Endothelial cell of hepatic sinusoid (primary cell): ENCODE data around the gene PTPRG.
"Not testable (repeated sequence)": the region's sequence is repeated elsewhere in the genome, so short reads cannot be mapped to it uniquely, and the experiment has no call there.

Experiments used
- in situ Hi-C: cut with HindIII; loops from 2 replicates; pipeline ENCODE4 v1.10.0; 2017; ENCODE audit warnings: low sequenced_read_pairs

The PTPRG gene

DNA sequence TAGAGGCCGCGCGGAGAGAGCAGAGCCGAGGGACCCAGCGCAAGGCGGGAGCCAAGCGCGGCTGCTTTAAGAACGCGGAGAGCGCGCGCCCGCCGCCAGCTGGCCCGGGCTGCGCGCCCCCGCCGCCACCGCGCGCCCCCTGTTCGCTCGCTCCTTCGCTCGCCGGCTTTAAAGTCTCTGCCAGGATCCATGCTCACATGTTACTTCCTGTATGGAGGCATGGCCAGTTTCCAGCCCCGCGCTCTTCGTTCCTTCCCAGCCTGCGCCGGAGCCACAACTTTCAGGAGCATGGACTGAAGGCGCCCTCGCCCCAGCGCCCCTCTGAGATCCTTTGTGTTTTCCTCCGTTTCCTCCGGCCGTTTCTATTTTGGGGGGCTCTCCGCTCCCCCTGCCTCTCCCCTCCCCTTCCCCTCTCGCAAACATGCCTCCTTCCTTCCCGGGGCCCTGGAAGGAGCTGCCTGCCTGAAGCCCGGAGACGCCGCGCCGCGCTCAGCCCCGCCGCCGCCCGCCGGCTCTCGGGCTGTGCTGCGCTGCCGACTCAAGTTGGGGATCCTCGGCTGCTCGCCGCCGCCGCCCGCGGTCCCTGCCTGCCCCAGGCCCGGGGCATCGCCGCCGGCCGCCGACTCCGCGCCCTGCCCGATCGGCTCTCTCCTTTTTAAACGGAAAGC lies at the start of gene PTPRG:
PTPRG (plus strand) TSS at position 198 of the 668 bp plus-strand sequence. CDS start 717 bp downstream, outside the sequence.
- in situ Hi-C loops, result loop anchor here (5.0 kb wide), 1 partner anchor 81 kb away; no protein-coding TSS in a partner anchor

DNA sequence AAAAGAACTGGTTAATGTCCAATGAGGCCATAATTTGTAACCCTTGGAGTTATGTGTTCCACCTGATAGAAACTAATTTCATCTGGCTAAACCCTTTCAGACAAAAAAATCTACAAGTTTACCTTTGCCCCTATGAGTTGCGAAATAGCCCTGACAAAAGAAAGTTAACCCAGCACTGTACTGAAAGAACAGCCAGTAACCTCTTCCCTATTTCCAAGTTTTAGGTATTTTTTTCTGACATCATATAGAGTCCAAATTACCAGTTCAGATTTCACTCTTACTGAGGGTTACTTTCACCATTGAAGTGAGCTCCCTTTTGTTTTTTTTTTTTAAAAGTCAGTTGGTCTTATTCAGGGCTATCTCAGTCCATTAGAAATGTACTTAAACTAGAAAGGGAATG lies 42.8 kb upstream of the PTPRG start:
- in situ Hi-C loops, result no loop called here

GRCh38 chr3:61520966-61521628 lies 40.3 kb upstream of the PTPRG start:
- in situ Hi-C loops, result no loop called here

GRCh38 chr3:61522060-61522459 lies 39.3 kb upstream of the PTPRG start:
- in situ Hi-C loops, result no loop called here

DNA sequence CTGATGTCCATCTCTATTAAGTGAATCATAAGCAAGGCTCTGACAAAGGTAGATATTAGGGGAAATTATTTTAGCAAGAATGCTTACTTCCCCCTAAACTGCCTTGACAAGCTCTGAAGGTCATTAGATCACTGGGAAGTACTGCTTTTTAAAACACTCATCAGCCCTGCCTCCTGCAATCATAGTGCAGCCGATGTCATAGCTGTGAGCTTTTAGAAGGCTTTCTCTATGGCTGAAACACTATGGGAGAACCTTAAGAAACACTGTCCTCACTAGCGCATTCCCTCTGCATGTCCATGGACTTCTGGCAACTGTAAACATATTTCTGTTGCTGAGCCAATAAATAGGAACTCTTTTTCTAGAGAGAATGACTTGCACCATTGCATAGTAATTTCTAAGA lies 38.7 kb upstream of the PTPRG start:
- in situ Hi-C loops, result no loop called here

DNA sequence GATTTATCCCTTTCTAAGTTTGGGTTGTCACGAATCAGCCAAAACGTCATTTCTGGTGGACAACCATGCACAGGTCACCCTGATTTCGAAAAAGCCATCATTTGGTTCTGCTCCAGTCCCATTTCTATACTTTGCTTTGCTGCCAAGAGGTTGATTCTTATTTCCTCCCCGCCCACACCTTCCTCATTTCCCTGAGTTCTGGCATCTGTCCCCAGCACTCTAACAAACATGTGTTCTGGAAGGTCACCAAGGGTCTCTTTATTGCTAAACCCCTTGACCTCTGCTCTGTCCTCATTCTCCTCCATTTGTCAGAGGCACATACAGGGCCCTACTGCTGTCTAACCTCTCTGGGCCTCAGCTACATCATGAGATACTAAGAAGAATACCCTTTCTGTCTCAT lies 36.4 kb upstream of the PTPRG start:
- in situ Hi-C loops, result no loop called here

DNA sequence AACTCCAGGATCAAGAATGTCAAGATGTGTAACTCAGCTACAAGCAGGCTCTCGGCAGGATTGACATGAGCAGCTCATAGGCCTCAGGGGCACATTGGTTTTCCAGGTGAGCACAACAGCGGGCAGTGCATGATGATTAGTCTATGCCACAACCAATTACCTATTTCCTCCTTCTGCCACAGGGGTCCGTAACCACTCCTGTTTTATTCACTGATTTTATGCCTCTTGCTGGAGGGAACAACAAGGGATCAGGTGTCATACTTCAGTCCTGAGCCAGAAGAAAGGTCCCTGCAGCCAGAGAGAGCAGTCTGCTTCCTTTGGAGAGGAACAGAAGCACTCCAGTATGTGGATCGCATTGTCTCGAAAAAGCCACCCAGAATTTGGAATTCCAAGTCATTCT lies 35.1 kb upstream of the PTPRG start:
- in situ Hi-C loops, result no loop called here

DNA sequence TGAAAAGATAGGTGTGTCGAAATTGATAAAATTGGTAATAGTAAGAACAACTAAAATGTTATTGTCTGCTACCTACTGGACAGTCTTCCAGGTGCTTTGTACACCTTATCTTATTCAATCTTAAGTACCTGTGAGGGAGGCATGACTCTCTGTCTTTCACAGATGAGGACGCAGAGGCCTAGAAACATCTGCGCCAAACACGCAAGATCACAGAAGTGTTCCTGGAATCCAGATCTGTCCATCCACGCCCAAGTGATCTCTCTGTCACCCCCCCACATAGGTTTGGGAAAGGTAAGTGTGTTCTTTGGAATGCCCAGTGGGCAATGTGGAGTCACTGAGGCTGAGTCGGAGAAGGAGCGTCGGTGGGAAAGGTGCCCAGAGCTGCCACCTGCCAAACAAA lies 34.4 kb upstream of the PTPRG start:
- in situ Hi-C loops, result no loop called here

- in situ Hi-C loops, result no loop called here
Measured at GRCh38 chr3:61530355-61530754, 31.0 kb upstream of the PTPRG start.

GRCh38 chr3:61531528-61531927 lies 29.8 kb upstream of the PTPRG start:
- in situ Hi-C loops, result no loop called here

DNA sequence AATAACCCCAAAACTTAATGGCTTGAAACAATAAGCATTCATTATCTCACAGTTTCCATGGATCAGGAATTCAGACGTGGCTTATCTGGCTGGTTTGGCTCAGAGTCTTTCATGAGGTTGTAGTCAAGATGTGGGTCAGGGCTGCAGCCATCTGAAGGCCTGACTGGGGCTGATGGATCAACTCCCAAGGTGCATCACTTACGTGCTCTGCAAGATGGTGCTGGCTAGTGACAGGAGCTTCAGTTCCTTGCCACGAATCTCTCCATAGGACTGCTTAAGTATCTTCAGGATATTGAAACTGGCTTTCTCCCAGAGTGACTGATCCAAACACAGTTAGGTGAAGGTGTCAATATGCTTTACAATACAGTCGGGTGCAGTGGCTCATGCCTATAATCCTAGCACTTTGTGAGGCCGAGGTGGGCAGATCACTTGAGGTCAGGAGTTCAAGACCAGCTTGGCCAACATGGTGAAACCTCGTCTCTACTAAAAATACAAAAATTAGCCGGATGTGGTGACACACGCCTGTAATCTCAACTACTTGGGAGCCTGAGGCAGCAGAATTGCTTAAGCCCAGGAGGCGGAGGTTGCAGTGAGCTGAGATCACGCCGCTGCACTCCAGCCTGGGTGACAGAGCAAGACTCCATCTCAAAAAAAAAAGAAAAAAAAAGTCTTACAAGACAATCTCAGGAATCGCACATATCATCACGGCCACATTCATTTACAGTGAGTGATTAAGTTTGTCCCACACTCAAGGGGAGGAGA lies 28.5 kb upstream of the PTPRG start:
- in situ Hi-C loops, result no loop called here

DNA sequence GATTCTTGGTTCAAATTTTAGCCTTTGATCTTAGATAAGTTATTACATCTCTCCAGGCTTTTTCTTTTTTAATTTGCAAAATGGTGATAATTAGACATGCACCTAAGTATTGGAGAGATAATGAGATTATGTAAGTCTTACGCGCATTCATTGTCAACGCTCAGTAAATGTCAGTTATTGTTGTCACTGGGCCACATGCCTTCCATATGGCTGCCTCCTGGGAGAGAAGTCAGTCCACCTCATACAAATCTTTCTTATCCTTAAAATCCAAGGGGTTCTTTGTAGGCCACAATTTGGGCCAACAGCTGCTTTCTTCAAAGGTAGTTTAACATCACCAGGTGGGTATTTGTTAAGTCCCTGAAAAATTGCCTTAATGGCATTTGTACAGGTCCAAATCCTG lies 25.5 kb upstream of the PTPRG start:
- in situ Hi-C loops, result no loop called here

DNA sequence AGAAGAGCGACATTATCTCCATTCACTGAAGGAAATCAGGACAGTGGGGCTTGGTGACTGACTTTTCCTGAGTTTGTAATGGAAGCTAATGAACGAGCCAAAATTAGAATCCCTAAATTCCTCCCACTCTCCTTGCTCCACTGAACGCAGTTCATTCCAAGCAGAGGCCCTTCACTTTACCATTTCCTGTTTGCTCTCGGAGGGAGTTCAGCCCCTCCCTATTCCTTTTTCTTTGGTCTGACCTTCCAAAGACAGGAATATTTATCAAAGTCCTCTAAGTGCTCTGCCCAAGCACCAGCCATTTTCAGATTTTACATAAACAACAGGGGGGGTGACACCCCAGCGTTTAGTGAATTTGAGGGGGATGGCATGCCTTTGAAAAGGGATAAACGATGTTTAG lies 24.0 kb upstream of the PTPRG start:
- in situ Hi-C loops, result no loop called here

DNA sequence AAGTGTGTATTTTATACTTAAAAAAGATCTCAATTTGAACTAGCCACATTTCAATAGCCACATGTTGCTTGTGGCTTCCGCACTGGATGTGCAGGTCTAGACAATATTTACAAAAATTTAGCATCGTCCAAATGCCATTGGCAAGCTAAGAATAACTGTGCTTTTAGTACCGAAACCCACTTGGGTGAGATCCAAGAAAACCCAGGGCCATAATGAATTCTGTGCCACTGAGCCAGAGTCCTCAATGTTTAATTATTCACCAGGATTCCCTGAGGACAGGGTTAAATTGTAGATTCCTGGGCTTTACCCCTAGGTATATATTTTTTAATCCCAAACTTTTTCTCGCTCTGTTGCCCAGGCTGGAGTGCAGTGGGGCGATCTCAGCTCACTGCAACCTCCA lies 22.9 kb upstream of the PTPRG start:
- in situ Hi-C loops, result no loop called here

GRCh38 chr3:61541694-61542093 lies 19.7 kb upstream of the PTPRG start:
- in situ Hi-C loops, result no loop called here

GRCh38 chr3:61545716-61546115 lies 15.7 kb upstream of the PTPRG start:
- in situ Hi-C loops, result no loop called here

DNA sequence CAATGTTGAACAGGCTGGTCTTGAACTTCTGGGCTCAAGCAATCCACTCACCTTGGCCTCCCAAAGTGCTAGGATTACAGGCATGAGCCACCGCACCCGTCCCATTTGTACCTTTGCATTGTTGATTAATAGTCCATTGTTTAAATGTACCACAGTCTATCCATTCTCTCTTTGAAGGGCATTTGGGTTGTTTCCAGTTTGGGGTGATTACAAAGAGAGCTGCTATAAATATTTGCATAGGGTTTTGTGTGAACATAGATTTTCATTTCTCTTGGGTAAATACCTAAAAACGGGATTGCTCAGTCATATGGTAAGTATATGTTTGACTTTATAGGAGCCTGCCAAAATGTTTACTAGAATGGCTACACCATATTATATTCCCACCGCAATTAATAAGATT lies 13.7 kb upstream of the PTPRG start:
- in situ Hi-C loops, result no loop called here

- in situ Hi-C loops, result not testable (repeated sequence)
Measured at GRCh38 chr3:61552704-61553103, 8.7 kb upstream of the PTPRG start.

GRCh38 chr3:61559136-61559731 lies 2.1 kb upstream of the PTPRG start:
- in situ Hi-C loops, result no loop called here

GRCh38 chr3:61560517-61561373 lies 626 bp upstream of the PTPRG start:
- in situ Hi-C loops, result loop anchor here (5.0 kb wide), 1 partner anchor 82 kb away; no protein-coding TSS in a partner anchor
